Natural killer cell (primary cell): ENCODE data around the gene ASTN2. TPM values are rescaled to one million over a fixed set of nuclear protein-coding genes. Genes with fewer than 3 reads are reported as not detected.

Source experiments
- ATAC-seq, 3 donors: fragments of 150-1000 bp in 2 of 3; fragments of 200-7000 bp in 1 of 3; cut with Tn5 transposase; 1 replicate in 1 of 3; 2 replicates in 2 of 3; pipeline ENCODE4 v1.10.0; 2021; ENCODE audit warnings: mild to moderate bottlenecking in 2 of 3, moderate library complexity in 2 of 3
- DNase-seq, 2 donors: peaks; one replicate each; pipeline versions ENCODE4 v3.0.0 to v3.0.0-alpha.2; 2013 to 2021; ENCODE audit warnings: mixed read lengths in 1 of 2
- H3K27ac ChIP-seq: one replicate; pipeline ENCODE4 v1.5.1; 2013; ENCODE audit warnings: mild to moderate bottlenecking, low read length
- H3K27me3 ChIP-seq: one replicate; pipeline ENCODE4 v1.6.1; 2013; ENCODE audit warnings: low read length; ENCODE audit not compliant: control insufficient read depth, insufficient read depth
- H3K36me3 ChIP-seq: one replicate; pipeline ENCODE4 v1.6.1; 2013; ENCODE audit warnings: low read length; ENCODE audit not compliant: control insufficient read depth, insufficient read depth
- H3K4me1 ChIP-seq: one replicate; pipeline ENCODE4 v1.6.1; 2013; ENCODE audit warnings: low read length; ENCODE audit not compliant: control insufficient read depth, insufficient read depth
- H3K4me3 ChIP-seq: one replicate; pipeline ENCODE4 v1.5.1; 2013; ENCODE audit warnings: low read length
- H3K9me3 ChIP-seq: one replicate; pipeline ENCODE4 v1.6.1; 2013; ENCODE audit warnings: low read length; ENCODE audit not compliant: control insufficient read depth, insufficient read depth
- H3K27ac Mint-ChIP-seq, 2 donors: one replicate each; pipeline ENCODE4 v1.8.0; 2022; ENCODE audit warnings: mild to moderate bottlenecking in 2 of 2, mixed read lengths in 2 of 2, moderate library complexity in 1 of 2
- H3K27me3 Mint-ChIP-seq, 2 donors: one replicate each; pipeline ENCODE4 v1.8.0; 2022; ENCODE audit warnings: low read depth in 2 of 2, mixed read lengths in 2 of 2
- H3K36me3 Mint-ChIP-seq: one replicate; pipeline ENCODE4 v1.8.0; 2022; ENCODE audit warnings: mixed read lengths
- H3K4me1 Mint-ChIP-seq, 2 donors: one replicate each; pipeline ENCODE4 v1.8.0; 2022; ENCODE audit warnings: mixed read lengths in 2 of 2
- H3K4me3 Mint-ChIP-seq: one replicate; pipeline ENCODE4 v1.8.0; 2022; ENCODE audit warnings: mild to moderate bottlenecking, moderate library complexity, mixed read lengths
- H3K9me3 Mint-ChIP-seq, 2 donors: one replicate each; pipeline ENCODE4 v1.8.0; 2022; ENCODE audit warnings: mixed read lengths in 2 of 2
- CTCF ChIP-seq: fragments of 200-600 bp; IDR thresholded peaks from one replicate; pipeline ENCODE4 v1.8.0; 2022; ENCODE audit warnings: antibody characterized with exemption
- WGBS: methylation state at CpG from one replicate; pipeline ENCODE4 v1.1.7; 2013; ENCODE audit warnings: missing lambda C conversion rate; ENCODE audit not compliant: insufficient coverage; 5-methylcytosine and 5-hydroxymethylcytosine counted together
- intact Hi-C: fragments of 100-400 bp; cut with micrococcal nuclease; formaldehyde crosslinking; loops from one replicate; pipeline ENCODE4 v1.14.2; 2022
- total RNA-seq, 4 donors: library from RNA; stranded (reverse); fragments of 120-200 nt in 1 of 4; gene quantifications; one replicate each; pipeline versions ENCODE4 v1.2.3 to v1.2.4, GENCODE V29; 2013 to 2022

Gene ASTN2
- total RNA-seq, 3 donors from 2014 or later (not counting 1 experiment from before 2014, with no cell fraction given), result 3.0 to 3.5 (median 3.2) TPM

- 89% methylated on average over 3 of the region's 3 CpGs for WGBS
These were observed 889.9 kb downstream of the ASTN2 start for GRCh38 chr9:116524778-116525470.

GRCh38 chr9:116520218-116520617, 894.6 kb downstream of the ASTN2 start:
- Mint-ChIP-seq H3K27ac (no peak overlapping the region), H3K27me3 (no peaks in the 10 kb centered on the region), H3K4me1 (no peaks in the 10 kb centered on the region), H3K36me3 (peaks cover 27% of the 10 kb centered on the region), H3K4me3 (no peak overlapping the region), H3K9me3 (peaks cover 11 to 36% of the 10 kb centered on the region in 2 donors)
- 83% methylated on average over 2 of the region's 2 CpGs for WGBS
- no peak for ATAC-seq
- no peaks in the 10 kb centered on the region for H3K36me3 ChIP-seq
- no peak for TF ChIP-seq CTCF
- intact Hi-C loops, result no loop called here
- H3K4me1 ChIP-seq, result no peaks in the 10 kb centered on the region
- H3K4me3 ChIP-seq, result no peak overlapping the region
- H3K27ac ChIP-seq, result no peak overlapping the region
- DNase-seq, result no peak
- no peaks in the 10 kb centered on the region for H3K27me3 ChIP-seq
- H3K9me3 ChIP-seq, result peaks cover 10% of the 10 kb centered on the region

More at GRCh38 chr9:116524778-116525470, 889.9 kb downstream of the ASTN2 start:
- no peaks in the 10 kb centered on the region for H3K4me1 Mint-ChIP-seq
- H3K36me3 Mint-ChIP-seq, result peaks cover 8% of the 10 kb centered on the region
- Histone ChIP-seq H3K27ac (no peak overlapping the region), H3K27me3 (no peaks in the 10 kb centered on the region), H3K9me3 (peaks cover 5% of the 10 kb centered on the region), H3K4me3 (no peak overlapping the region), H3K36me3 (no peaks in the 10 kb centered on the region), H3K4me1 (no peaks in the 10 kb centered on the region)
- no peaks in the 10 kb centered on the region for H3K27me3 Mint-ChIP-seq
- no peak for TF ChIP-seq CTCF
- H3K27ac Mint-ChIP-seq, result no peak overlapping the region
- H3K9me3 Mint-ChIP-seq, result peaks cover 14 to 34% of the 10 kb centered on the region in 2 donors
- intact Hi-C loops, result no loop called here
- ATAC-seq, result no peak
- no peak overlapping the region for H3K4me3 Mint-ChIP-seq
- no peak for DNase-seq

GRCh38 chr9:116516456-116516855, 898.4 kb downstream of the ASTN2 start:
- Mint-ChIP-seq H3K36me3 (peaks cover 24% of the 10 kb centered on the region), H3K4me3 (no peak overlapping the region), H3K27ac (no peak overlapping the region), H3K27me3 (no peaks in the 10 kb centered on the region), H3K9me3 (peaks cover 14 to 33% of the 10 kb centered on the region in 2 donors), H3K4me1 (no peaks in the 10 kb centered on the region)
- no peak overlapping the region for H3K4me3 ChIP-seq
- no peak for DNase-seq
- 65% methylated on average over 1 of the region's 1 CpG for WGBS
- no peak for ATAC-seq
- H3K9me3 ChIP-seq, result peaks cover 10% of the 10 kb centered on the region
- intact Hi-C loops, result no loop called here
- no peaks in the 10 kb centered on the region for H3K4me1 ChIP-seq
- no peak for TF ChIP-seq CTCF
- no peaks in the 10 kb centered on the region for H3K27me3 ChIP-seq
- H3K27ac ChIP-seq, result no peak overlapping the region
- no peaks in the 10 kb centered on the region for H3K36me3 ChIP-seq

GRCh38 chr9:116515541-116515940, 899.3 kb downstream of the ASTN2 start:
- Mint-ChIP-seq H3K36me3 (peaks cover 20% of the 10 kb centered on the region), H3K9me3 (peaks cover 12 to 28% of the 10 kb centered on the region in 2 donors), H3K4me1 (no peaks in the 10 kb centered on the region), H3K4me3 (no peak overlapping the region), H3K27me3 (no peaks in the 10 kb centered on the region), H3K27ac (no peak overlapping the region)
- H3K36me3 ChIP-seq, result no peaks in the 10 kb centered on the region
- intact Hi-C loops, result no loop called here
- DNase-seq (no peak), ATAC-seq (no peak)
- no peak overlapping the region for H3K4me3 ChIP-seq
- H3K4me1 ChIP-seq, result no peaks in the 10 kb centered on the region
- no peak overlapping the region for H3K27ac ChIP-seq
- no peaks in the 10 kb centered on the region for H3K27me3 ChIP-seq
- TF ChIP-seq CTCF, result no peak
- peaks cover 10% of the 10 kb centered on the region for H3K9me3 ChIP-seq
